ES-I3 (cell line): ENCODE measurements around the gene OXA1L.
"Not testable (repeated sequence)": the region's sequence is repeated elsewhere in the genome, so short reads cannot be mapped to it uniquely, and the experiment has no call there.

Experiments used
- H3K36me3 ChIP-seq: 2 replicates; pipeline ENCODE4 v1.6.1; 2013; ENCODE audit warnings: mild to moderate bottlenecking, low read length, control low read depth, moderate library complexity; ENCODE audit not compliant: insufficient read depth
- H3K4me1 ChIP-seq: 2 replicates; pipeline ENCODE4 v1.6.1; 2013; ENCODE audit warnings: mild to moderate bottlenecking, control low read depth, low read length; ENCODE audit not compliant: insufficient read depth
- H3K9ac ChIP-seq: 2 replicates; pipeline ENCODE4 v1.6.1; 2013; ENCODE audit warnings: low read depth, mild to moderate bottlenecking, low read length, moderate library complexity
- H3K9me3 ChIP-seq: 2 replicates; pipeline ENCODE4 v1.6.1; 2013; ENCODE audit warnings: mild to moderate bottlenecking, low read length, moderate library complexity; ENCODE audit not compliant: control insufficient read depth, insufficient read depth

The OXA1L gene

GRCh38 chr14:22748206-22748605 lies 18.3 kb upstream of the OXA1L start:
- Histone ChIP-seq H3K9ac (no peak overlapping the region), H3K4me1 (0 out of 2 replicates have a peak, but pooled peaks cover 7% of the 10 kb centered on the region), H3K36me3 (no peaks in the 10 kb centered on the region), H3K9me3 (no peaks in the 10 kb centered on the region)

- no peaks in the 10 kb centered on the region for H3K9me3 ChIP-seq
- H3K9ac ChIP-seq = no peak overlapping the region
- H3K36me3 ChIP-seq = no peaks in the 10 kb centered on the region
- 0 out of 2 replicates have a peak, but pooled peaks cover 7% of the 10 kb centered on the region for H3K4me1 ChIP-seq
Observed at GRCh38 chr14:22748631-22749068, 17.8 kb upstream of the OXA1L start.

DNA sequence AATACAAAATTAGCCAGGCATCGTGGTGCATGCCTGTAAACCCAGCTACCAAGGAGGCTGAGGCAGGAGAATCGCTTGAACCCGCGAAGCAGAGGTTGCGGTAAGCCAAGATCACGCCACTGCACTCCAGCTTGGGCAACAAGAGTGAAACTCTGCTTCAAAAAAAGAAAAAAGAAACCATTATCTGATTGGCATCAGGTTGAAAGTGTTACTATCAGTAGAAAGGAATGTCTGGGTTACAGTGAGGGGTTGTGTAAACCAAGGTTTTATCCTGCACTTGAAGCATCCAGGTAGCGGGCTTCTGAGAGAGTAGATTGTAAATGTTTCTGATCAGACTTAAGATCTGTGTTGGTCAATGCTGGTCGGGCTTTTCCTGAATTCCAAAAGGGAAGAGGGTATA lies 14.1 kb upstream of the OXA1L start:
- no peaks in the 10 kb centered on the region for H3K36me3 ChIP-seq
- H3K9me3 ChIP-seq = no peaks in the 10 kb centered on the region
- H3K4me1 ChIP-seq = 0 out of 2 replicates have a peak, but pooled peaks cover 7% of the 10 kb centered on the region
- H3K9ac ChIP-seq = no peak overlapping the region

DNA sequence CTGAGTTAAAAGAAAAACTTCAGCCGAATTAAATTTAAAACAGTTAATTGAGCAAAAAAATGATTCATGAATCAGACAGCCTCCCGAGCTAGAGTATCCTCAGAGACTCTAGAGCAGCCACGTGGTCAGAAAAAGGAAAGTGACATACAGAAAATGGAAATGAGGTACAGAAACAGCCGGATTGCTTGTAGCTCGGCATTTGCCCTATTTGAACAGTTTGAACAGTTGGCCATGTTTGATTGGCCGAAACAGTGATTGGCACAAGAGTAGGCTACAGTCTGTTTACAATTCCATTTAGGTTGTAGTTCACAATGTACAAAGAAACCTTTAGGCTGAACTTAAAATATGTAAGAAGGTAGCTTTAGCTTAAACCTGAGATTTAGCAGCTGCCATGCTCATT lies 12.9 kb upstream of the OXA1L start:
- no peaks in the 10 kb centered on the region for H3K36me3 ChIP-seq

GRCh38 chr14:22757972-22758650 lies 8.4 kb upstream of the OXA1L start:
- not testable (repeated sequence) for H3K36me3 ChIP-seq, H3K9me3 ChIP-seq, H3K4me1 ChIP-seq, H3K9ac ChIP-seq

More for the DNA sequence above, 12.9 kb upstream of the OXA1L start:
- no peak overlapping the region for H3K9ac ChIP-seq
- H3K9me3 ChIP-seq = no peaks in the 10 kb centered on the region
- H3K4me1 ChIP-seq = 0 out of 2 replicates have a peak, but pooled peaks cover 3% of the 10 kb centered on the region

DNA sequence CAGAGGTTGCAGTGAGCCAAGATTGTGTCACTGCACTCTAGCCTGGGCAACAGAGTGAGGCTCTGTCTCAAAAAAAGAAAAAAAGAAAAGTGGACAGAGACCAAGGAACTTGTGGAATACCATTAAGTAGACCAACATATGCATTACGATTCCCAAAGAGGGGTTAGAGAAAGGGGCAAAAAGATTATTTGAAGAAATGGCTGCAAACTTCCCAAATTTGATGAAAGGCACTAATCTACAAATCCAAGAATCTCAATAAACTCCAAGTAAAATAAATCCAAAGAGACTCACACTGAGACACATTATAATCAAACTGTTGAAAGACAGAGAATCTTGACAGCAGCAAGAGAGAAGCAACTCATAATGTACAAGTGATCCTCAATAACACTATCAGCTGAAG lies 4.8 kb upstream of the OXA1L start:
- H3K4me1 ChIP-seq = no peaks in the 10 kb centered on the region
- H3K9me3 ChIP-seq = no peaks in the 10 kb centered on the region
- no peak overlapping the region for H3K9ac ChIP-seq
- H3K36me3 ChIP-seq = no peaks in the 10 kb centered on the region

- Histone ChIP-seq H3K9me3 (no peaks in the 10 kb centered on the region), H3K4me1 (no peaks in the 10 kb centered on the region), H3K9ac (no peak overlapping the region), H3K36me3 (peaks cover 4% of the 10 kb centered on the region)
Observed at GRCh38 chr14:22764382-22764781, 2.1 kb upstream of the OXA1L start.

DNA sequence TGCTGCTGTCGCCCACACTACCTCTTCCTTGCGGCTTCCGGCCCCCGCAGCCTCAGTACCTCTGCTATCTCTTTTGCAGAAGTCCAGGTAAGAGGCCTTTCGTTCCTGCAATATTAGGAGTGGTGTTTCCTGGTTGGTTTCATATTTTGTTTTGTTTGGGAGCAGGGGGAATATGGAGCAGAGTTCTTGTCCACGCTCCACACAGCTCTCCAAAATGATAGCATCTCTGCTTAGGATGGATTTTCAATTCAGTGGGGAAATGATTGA lies 768 bp downstream of the OXA1L start:
- peaks cover 25% of the 10 kb centered on the region for H3K36me3 ChIP-seq
- H3K4me1 ChIP-seq = no peaks in the 10 kb centered on the region
- H3K9ac ChIP-seq = peak overlapping the region; percentile 91
- H3K9me3 ChIP-seq = no peaks in the 10 kb centered on the region

DNA sequence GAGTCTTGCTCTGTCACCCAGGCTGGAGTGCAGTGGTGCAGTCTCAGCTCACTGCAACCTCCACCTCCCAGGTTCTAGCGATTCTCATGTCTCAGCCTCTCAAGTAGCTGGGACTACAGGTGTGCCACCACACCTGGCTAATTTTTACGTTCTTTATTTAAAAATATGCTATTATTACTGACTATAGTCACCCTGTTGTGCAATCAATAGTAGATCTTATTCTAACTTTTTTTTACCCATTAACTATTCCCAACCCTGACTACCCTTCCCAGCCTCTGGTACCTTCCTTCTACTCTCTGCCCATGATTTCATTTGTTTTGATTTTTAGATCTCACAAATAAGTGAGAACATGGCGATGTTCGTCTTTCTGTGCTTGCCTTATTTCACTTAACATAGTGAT lies 2.5 kb downstream of the OXA1L start:
- H3K36me3 ChIP-seq = peaks cover 31% of the 10 kb centered on the region
- H3K9me3 ChIP-seq = no peaks in the 10 kb centered on the region
- no peak overlapping the region for H3K9ac ChIP-seq
- H3K4me1 ChIP-seq = no peaks in the 10 kb centered on the region

GRCh38 chr14:22769369-22769768 lies 2.9 kb downstream of the OXA1L start:
- Histone ChIP-seq H3K9me3 (no peaks in the 10 kb centered on the region), H3K9ac (no peak overlapping the region), H3K36me3 (peaks cover 31% of the 10 kb centered on the region), H3K4me1 (no peaks in the 10 kb centered on the region)

- H3K36me3 ChIP-seq = peaks cover 31% of the 10 kb centered on the region
Observed at GRCh38 chr14:22770481-22771187, 4.1 kb downstream of the OXA1L start.

DNA sequence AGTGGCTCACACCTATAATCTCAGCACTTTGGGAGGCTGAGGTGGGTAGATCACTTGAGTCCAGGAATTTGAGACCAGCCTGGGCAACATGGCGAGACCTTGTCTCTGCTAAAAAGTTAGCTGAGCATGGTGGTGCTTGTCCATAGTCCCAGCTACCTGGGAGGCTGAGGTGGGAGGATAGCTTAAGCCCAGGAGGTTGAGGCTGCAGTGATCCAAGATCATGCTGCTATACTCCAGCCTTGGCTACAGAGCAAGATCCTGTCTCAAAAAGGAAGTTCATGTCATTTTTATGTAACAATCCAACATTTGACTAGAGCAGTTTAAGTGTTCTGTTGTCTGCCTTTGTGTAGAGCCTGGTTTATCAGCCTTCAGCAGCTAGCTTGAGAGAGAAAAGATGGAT lies 6.2 kb downstream of the OXA1L start:
- Histone ChIP-seq H3K9me3 (no peaks in the 10 kb centered on the region), H3K36me3 (peaks cover 31% of the 10 kb centered on the region), H3K9ac (no peak overlapping the region), H3K4me1 (no peaks in the 10 kb centered on the region)

More at GRCh38 chr14:22770481-22771187, 4.1 kb downstream of the OXA1L start:
- Histone ChIP-seq H3K4me1 (no peaks in the 10 kb centered on the region), H3K9ac (no peak overlapping the region), H3K9me3 (no peaks in the 10 kb centered on the region)

DNA sequence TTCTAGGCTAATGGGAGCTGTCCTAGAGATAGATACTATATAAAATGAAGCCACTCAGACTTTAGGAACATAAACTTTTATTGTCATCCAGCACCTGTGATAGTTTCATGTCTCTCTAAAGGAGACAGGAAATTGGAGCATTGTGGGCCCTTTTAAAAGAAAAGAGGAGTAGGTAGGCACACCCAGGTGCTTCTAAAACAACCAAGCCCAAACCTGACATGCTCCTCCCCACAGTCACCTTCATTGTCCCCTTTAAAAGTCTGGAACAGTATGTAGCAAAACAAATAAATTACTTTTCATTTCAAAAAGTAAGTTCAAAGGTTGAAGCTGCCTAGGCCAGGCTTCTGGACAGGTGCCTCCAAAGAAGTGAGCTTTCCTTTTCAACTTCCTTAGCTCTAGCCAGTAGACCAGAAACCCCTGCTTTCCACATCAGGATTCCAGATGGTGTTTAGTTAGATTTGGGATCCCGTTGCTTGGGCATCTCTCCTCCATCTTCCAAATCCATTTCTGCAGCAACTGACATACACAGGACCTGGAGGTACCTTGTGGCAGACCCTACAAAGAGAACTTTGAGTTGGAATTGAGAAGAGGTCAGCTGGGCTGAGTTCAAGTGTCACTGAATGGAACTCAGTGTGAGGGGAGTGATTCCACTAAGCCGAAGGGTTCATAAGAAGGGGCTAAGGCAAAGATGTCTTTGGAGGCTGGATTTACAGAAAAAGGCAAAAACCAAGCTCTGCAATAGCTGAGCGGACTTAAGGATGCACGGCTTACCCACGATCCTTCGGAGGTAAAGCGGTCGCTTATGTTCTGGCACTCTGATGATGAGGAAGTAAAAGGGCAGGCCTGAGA lies 6.9 kb downstream of the OXA1L start:
- H3K9me3 ChIP-seq = no peaks in the 10 kb centered on the region
- H3K4me1 ChIP-seq = no peaks in the 10 kb centered on the region
- H3K36me3 ChIP-seq = peaks cover 31% of the 10 kb centered on the region
- no peak overlapping the region for H3K9ac ChIP-seq

GRCh38 chr14:22774011-22774706 lies 7.7 kb downstream of the OXA1L start:
- Histone ChIP-seq H3K36me3 (peaks cover 29% of the 10 kb centered on the region), H3K9me3 (no peaks in the 10 kb centered on the region), H3K9ac (no peak overlapping the region), H3K4me1 (no peaks in the 10 kb centered on the region)
